HL-60 (cell line): Measurements from ENCODE around the gene KCNAB1.

Experiments
- GABPA ChIP-seq: IDR thresholded peaks from 2 replicates; pipeline ENCODE4 v1.6.1; 2012; ENCODE audit warnings: low read depth
- POLR2AphosphoS5 ChIP-seq: IDR thresholded peaks from 2 replicates; pipeline ENCODE4 v1.6.1; 2012; ENCODE audit warnings: low read depth
- TF ChIP-seq, protein P1 (sequence below): IDR thresholded peaks from one replicate; pipeline ENCODE4 v1.5.1; 2011; ENCODE audit warnings: low read length, control low read depth, inconsistent platforms; ENCODE audit not compliant: insufficient read depth
- TF ChIP-seq, protein P2 (sequence below): IDR thresholded peaks from 2 replicates; pipeline ENCODE4 v1.6.1; 2012; ENCODE audit warnings: low read depth; ENCODE audit not compliant: insufficient replicate concordance

GRCh38 chr3:156132313-156132712 is 11.9 kb downstream of the KCNAB1 start:
- TF ChIP-seq, protein P1, sequence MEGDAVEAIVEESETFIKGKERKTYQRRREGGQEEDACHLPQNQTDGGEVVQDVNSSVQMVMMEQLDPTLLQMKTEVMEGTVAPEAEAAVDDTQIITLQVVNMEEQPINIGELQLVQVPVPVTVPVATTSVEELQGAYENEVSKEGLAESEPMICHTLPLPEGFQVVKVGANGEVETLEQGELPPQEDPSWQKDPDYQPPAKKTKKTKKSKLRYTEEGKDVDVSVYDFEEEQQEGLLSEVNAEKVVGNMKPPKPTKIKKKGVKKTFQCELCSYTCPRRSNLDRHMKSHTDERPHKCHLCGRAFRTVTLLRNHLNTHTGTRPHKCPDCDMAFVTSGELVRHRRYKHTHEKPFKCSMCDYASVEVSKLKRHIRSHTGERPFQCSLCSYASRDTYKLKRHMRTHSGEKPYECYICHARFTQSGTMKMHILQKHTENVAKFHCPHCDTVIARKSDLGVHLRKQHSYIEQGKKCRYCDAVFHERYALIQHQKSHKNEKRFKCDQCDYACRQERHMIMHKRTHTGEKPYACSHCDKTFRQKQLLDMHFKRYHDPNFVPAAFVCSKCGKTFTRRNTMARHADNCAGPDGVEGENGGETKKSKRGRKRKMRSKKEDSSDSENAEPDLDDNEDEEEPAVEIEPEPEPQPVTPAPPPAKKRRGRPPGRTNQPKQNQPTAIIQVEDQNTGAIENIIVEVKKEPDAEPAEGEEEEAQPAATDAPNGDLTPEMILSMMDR: no peak
- TF ChIP-seq, protein P2, sequence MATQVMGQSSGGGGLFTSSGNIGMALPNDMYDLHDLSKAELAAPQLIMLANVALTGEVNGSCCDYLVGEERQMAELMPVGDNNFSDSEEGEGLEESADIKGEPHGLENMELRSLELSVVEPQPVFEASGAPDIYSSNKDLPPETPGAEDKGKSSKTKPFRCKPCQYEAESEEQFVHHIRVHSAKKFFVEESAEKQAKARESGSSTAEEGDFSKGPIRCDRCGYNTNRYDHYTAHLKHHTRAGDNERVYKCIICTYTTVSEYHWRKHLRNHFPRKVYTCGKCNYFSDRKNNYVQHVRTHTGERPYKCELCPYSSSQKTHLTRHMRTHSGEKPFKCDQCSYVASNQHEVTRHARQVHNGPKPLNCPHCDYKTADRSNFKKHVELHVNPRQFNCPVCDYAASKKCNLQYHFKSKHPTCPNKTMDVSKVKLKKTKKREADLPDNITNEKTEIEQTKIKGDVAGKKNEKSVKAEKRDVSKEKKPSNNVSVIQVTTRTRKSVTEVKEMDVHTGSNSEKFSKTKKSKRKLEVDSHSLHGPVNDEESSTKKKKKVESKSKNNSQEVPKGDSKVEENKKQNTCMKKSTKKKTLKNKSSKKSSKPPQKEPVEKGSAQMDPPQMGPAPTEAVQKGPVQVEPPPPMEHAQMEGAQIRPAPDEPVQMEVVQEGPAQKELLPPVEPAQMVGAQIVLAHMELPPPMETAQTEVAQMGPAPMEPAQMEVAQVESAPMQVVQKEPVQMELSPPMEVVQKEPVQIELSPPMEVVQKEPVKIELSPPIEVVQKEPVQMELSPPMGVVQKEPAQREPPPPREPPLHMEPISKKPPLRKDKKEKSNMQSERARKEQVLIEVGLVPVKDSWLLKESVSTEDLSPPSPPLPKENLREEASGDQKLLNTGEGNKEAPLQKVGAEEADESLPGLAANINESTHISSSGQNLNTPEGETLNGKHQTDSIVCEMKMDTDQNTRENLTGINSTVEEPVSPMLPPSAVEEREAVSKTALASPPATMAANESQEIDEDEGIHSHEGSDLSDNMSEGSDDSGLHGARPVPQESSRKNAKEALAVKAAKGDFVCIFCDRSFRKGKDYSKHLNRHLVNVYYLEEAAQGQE: no peak
- TF ChIP-seq POLR2AphosphoS5: no peak
- no peak for TF ChIP-seq GABPA
